GM12878 (cell line): ENCODE data around the gene CCDC169. TPM values are rescaled to one million over a fixed set of nuclear protein-coding genes. Genes with fewer than 3 reads are reported as not detected.

ENCODE experiments used
- ATAC-seq: fragments of 200-7000 bp; cut with Tn5 transposase; 3 replicates; pipeline ENCODE4 v1.9.1; 2020; ENCODE audit warnings: mild to moderate bottlenecking, moderate library complexity
- BruUV-seq: library from RNA; stranded (reverse); fragments of 400-500 nt; replicated peaks from 2 replicates; lab custom pipeline; 2021; lab: Mats Ljungman, UMichigan
- CTCF ChIA-PET: fragments of 300-600 bp; sonication (Branson Sonifier 250); formaldehyde crosslinking; extraction: SDS; loops from one replicate; lab custom pipeline; 2021; ENCODE audit warnings: inconsistent platforms; lab: Yijun Ruan, JAX
- POLR2A ChIA-PET: fragments of 350-600 bp; formaldehyde crosslinking; extraction: SDS; loops from one replicate; lab custom pipeline; 2021; ENCODE audit warnings: inconsistent platforms; lab: Charles Lee
- RAD21 ChIA-PET: fragments of 300-600 bp; sonication (Branson Sonifier 250); formaldehyde crosslinking; loops from one replicate; lab custom pipeline; 2023; ENCODE audit warnings: antibody characterized with exemption; ENCODE audit not compliant: unreplicated experiment; lab: Charles Lee
- SMC1A ChIA-PET: fragments of 300-600 bp; sonication (Branson Sonifier 250); formaldehyde crosslinking; loops from one replicate; lab custom pipeline; 2023; ENCODE audit not compliant: unreplicated experiment, uncharacterized antibody; lab: Charles Lee
- DNase-seq: peaks from one replicate; pipeline ENCODE4 v3.0.0-alpha.2; 2011; ENCODE audit warnings: low read depth, low spot score
- FAIRE-seq: peaks from 3 replicates; lab custom pipeline; 2011; peaks lifted over from hg19 to GRCh38; lab: Jason Lieb, UNC
- H2AFZ ChIP-seq: 2 replicates; pipeline ENCODE4 v1.6.0; 2011; ENCODE audit warnings: low read depth, low read length, control low read depth; ENCODE audit not compliant: control insufficient read depth
- H3K27ac ChIP-seq: 2 replicates; pipeline ENCODE4 v1.5.1; 2011; ENCODE audit warnings: control low read depth; ENCODE audit not compliant: control insufficient read depth, insufficient read depth
- H3K27me3 ChIP-seq, 2 experiments: replicated peaks in 1 of 2; 2 replicates each; pipeline versions ENCODE4 v1.6.0 to v1.6.1; 2011; ENCODE audit warnings: low read length in 1 of 2; ENCODE audit not compliant: control insufficient read depth in 2 of 2, insufficient read depth in 2 of 2
- H3K36me3 ChIP-seq, 2 experiments: 2 replicates each; pipeline ENCODE4 v1.5.1; 2011; ENCODE audit warnings: low read length in 1 of 2; ENCODE audit not compliant: control insufficient read depth in 2 of 2, insufficient read depth in 2 of 2
- H3K4me1 ChIP-seq: 2 replicates; pipeline ENCODE4 v1.6.1; 2011; ENCODE audit warnings: mild to moderate bottlenecking, low read length, moderate library complexity, mixed read lengths; ENCODE audit not compliant: control insufficient read depth, insufficient read depth
- H3K4me2 ChIP-seq: 2 replicates; pipeline ENCODE4 v1.6.0; 2011; ENCODE audit warnings: control low read depth; ENCODE audit not compliant: control insufficient read depth, insufficient read depth
- H3K4me3 ChIP-seq: fragments of 200-600 bp; sonication (generic); 2 replicates; pipeline ENCODE4 v1.5.1; 2016
- H3K79me2 ChIP-seq: 2 replicates; pipeline ENCODE4 v1.6.0; 2011; ENCODE audit warnings: low read length; ENCODE audit not compliant: control insufficient read depth, insufficient read depth
- H3K9ac ChIP-seq: 2 replicates; pipeline ENCODE4 v1.8.0; 2011; ENCODE audit warnings: low read length, control low read depth, mixed read lengths; ENCODE audit not compliant: control insufficient read depth, insufficient read depth
- H3K9me3 ChIP-seq: replicated peaks from 3 replicates; pipeline ENCODE4 v1.5.1; 2011; ENCODE audit warnings: mild to moderate bottlenecking, low read length; ENCODE audit not compliant: control insufficient read depth, insufficient read depth
- H4K20me1 ChIP-seq: 2 replicates; pipeline ENCODE4 v1.6.0; 2011; ENCODE audit not compliant: control insufficient read depth, insufficient read depth
- BACH1 ChIP-seq: fragments of 450-650 bp; IDR thresholded peaks from 2 replicates; pipeline ENCODE4 v1.6.1; 2017; ENCODE audit warnings: mild to moderate bottlenecking, borderline replicate concordance
- BCL11A ChIP-seq: IDR thresholded peaks from 2 replicates; pipeline ENCODE4 v1.6.1; 2011; ENCODE audit warnings: low read depth, low read length
- BMI1 ChIP-seq: fragments of 450-650 bp; IDR thresholded peaks from 2 replicates; pipeline ENCODE4 v1.6.1; 2016; ENCODE audit warnings: mild to moderate bottlenecking, moderate library complexity, borderline replicate concordance
- CHD4 ChIP-seq: fragments of 200-600 bp; sonication (generic); IDR thresholded peaks from 2 replicates; pipeline ENCODE4 v1.6.1; 2016; ENCODE audit warnings: mild to moderate bottlenecking
- HDAC6 ChIP-seq: fragments of 200-600 bp; sonication (generic); IDR thresholded peaks from one replicate; pipeline ENCODE4 v1.8.0; 2017; ENCODE audit warnings: antibody characterized with exemption; ENCODE audit not compliant: unreplicated experiment
- IKZF1 ChIP-seq: fragments of 450-650 bp; conservative IDR thresholded peaks from 2 replicates; pipeline ENCODE4 v1.6.1; 2017; ENCODE audit warnings: antibody characterized with exemption, mild to moderate bottlenecking
- JUNB ChIP-seq: IDR thresholded peaks from 2 replicates; pipeline ENCODE4 v1.6.1; 2016; ENCODE audit warnings: antibody characterized with exemption, mild to moderate bottlenecking
- KAT2A ChIP-seq: conservative IDR thresholded peaks from 2 replicates; pipeline ENCODE4 v1.6.1; 2011; ENCODE audit warnings: low read depth, low read length; ENCODE audit not compliant: control insufficient read depth
- MTA3 ChIP-seq: IDR thresholded peaks from 2 replicates; pipeline ENCODE4 v1.6.1; 2012; ENCODE audit warnings: low read length, inconsistent platforms, borderline replicate concordance
- NBN ChIP-seq: fragments of 450-650 bp; IDR thresholded peaks from 2 replicates; pipeline ENCODE4 v1.6.1; 2016
- NR2F1 ChIP-seq: fragments of 450-650 bp; conservative IDR thresholded peaks from 2 replicates; pipeline ENCODE4 v1.6.1; 2017; ENCODE audit warnings: mild to moderate bottlenecking
- NRF1 ChIP-seq: conservative IDR thresholded peaks from 2 replicates; pipeline ENCODE4 v1.6.1; 2011; ENCODE audit warnings: mild to moderate bottlenecking, low read depth, low read length, improper control_type of control experiment
- POLR2A ChIP-seq: IDR thresholded peaks from 2 replicates; pipeline ENCODE4 v1.6.1; 2011; ENCODE audit warnings: low read depth, mild to moderate bottlenecking, low read length
- RAD21 ChIP-seq: IDR thresholded peaks from 2 replicates; pipeline ENCODE4 v1.6.1; 2011; ENCODE audit warnings: mild to moderate bottlenecking, low read depth, low read length, moderate library complexity; ENCODE audit not compliant: insufficient read depth
- RUNX3 ChIP-seq: IDR thresholded peaks from 2 replicates; pipeline ENCODE4 v1.6.1; 2012; ENCODE audit warnings: low read length, inconsistent platforms
- TAF1 ChIP-seq: IDR thresholded peaks from 2 replicates; pipeline ENCODE4 v1.6.1; 2011; ENCODE audit warnings: mild to moderate bottlenecking, low read depth, low read length, borderline replicate concordance
- TCF12 ChIP-seq: IDR thresholded peaks from 2 replicates; pipeline ENCODE4 v1.6.1; 2011; ENCODE audit warnings: low read depth, mild to moderate bottlenecking, low read length
- WRNIP1 ChIP-seq: IDR thresholded peaks from 2 replicates; pipeline ENCODE4 v1.6.1; 2011; ENCODE audit warnings: low read depth, low read length, improper control_type of control experiment, borderline replicate concordance
- ZSCAN29 ChIP-seq: fragments of 450-650 bp; IDR thresholded peaks from 2 replicates; pipeline ENCODE4 v1.6.1; 2017; ENCODE audit warnings: mild to moderate bottlenecking, moderate library complexity
- ZZZ3 ChIP-seq: IDR thresholded peaks from 2 replicates; pipeline ENCODE4 v1.6.1; 2011; ENCODE audit warnings: low read depth; ENCODE audit not compliant: control insufficient read depth, insufficient read length
- WGBS: methylation state at CpG from one replicate; pipeline ENCODE4 v1.1.6; 2016; ENCODE audit warnings: low lambda C conversion rate; ENCODE audit not compliant: insufficient replicate concordance, insufficient coverage; ENCODE audit errors: missing lambda C conversion rate; 5-methylcytosine and 5-hydroxymethylcytosine counted together
- in situ Hi-C: fragments of 300-500 bp; cut with MboI; formaldehyde crosslinking; loops from 9 replicates; pipeline ENCODE4 v1.14.3; 2018; ENCODE audit warnings: mixed read lengths
- intact Hi-C: fragments of 100-400 bp; cut with micrococcal nuclease; formaldehyde crosslinking; loops from one replicate; pipeline ENCODE4 v1.14.2; 2022; ENCODE audit not compliant: unreplicated experiment
- polyA plus RNA-seq, 11 experiments: library from polyadenylated mRNA; depleted of rRNA in 4 of 11; unstranded in 6 of 11; stranded (reverse) in 5 of 11; fragments of >200 nt; fragmentation: Nextera tagmentation in 4 of 11; fragmentation: Illumina TruSeq in 1 of 11; extraction: Ambion mirVana in 4 of 11; extraction: Trizol in 1 of 11; gene quantifications; 1 replicate in 1 of 11; 2 replicates in 10 of 11; pipeline versions ENCODE4 v1.2.1 to v1.2.3, GENCODE V29; 2011 to 2016; ENCODE audit warnings: inconsistent platforms in 2 of 11, missing spikeins in 2 of 11, low read depth in 1 of 11
- total RNA-seq, 4 experiments: library from RNA; depleted of rRNA in 3 of 4; stranded (reverse); fragments of >200 nt in 3 of 4; fragmentation: Illumina TruSeq in 1 of 4; extraction: Trizol in 1 of 4; gene quantifications; 2 replicates each; pipeline versions ENCODE4 v1.2.1 to v1.2.3, GENCODE V29; 2013 to 2021
- TF ChIP-seq, protein P1 (sequence below): fragments of 450-650 bp; conservative IDR thresholded peaks from 2 replicates; pipeline ENCODE4 v1.6.1; 2017; ENCODE audit warnings: mild to moderate bottlenecking, moderate library complexity

Gene CCDC169
- total and polyA plus RNA-seq, 10 of the 15 experiments (the other 5 are each of a cell fraction or from before 2014, with no cell fraction given), result 0.13 to 1.4 (median 0.24) TPM; not detected in 4

DNA sequence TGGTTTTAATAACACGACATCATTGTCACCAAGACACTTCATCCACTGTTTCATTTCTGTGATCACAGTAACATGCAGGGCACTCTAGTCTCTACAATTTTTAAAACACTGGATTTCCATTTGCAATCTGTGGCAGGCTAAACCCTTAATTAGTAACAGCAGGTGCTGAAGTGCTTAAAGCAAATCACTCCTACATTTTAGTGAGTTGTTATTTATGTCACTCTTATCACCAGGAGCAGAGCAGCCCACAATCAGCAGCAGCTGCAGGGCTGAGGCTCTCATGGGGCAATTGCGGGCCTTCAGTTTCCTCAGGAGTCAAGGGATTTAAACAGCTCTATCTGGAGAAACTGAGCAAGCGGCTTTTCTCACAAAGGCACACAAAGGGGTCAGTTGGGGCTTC is 84.8 kb downstream of the CCDC169 start:
- DNase-seq (no peak), ATAC-seq (no peak), FAIRE-seq (no peak)
- in situ Hi-C loops, result no loop called here
- Histone ChIP-seq H3K9me3 (no peaks in the 10 kb centered on the region; the same call in 2 of the 3 replicates), H3K4me3 (no peak overlapping the region), H3K36me3 (no peaks in the 10 kb centered on the region), H3K27me3 (no peaks in the 10 kb centered on the region; a peak in 1 of 4 replicates), H3K4me2 (no peak overlapping the region), H3K27ac (no peak overlapping the region), H3K79me2 (no peaks in the 10 kb centered on the region), H4K20me1 (no peaks in the 10 kb centered on the region), H3K9ac (no peak overlapping the region), H2AFZ (no peak overlapping the region), H3K4me1 (no peaks in the 10 kb centered on the region)
- CTCF ChIA-PET, result interaction anchor here (1.4 kb wide), 1 partner anchor 16 kb away, joined by 3 read pairs; no protein-coding TSS in a partner anchor
- POLR2A ChIA-PET, result no interaction called here
- no TSS peak for BruUV-seq
- RAD21 ChIA-PET, result no interaction called here
- TF ChIP-seq JUNB, result no peak
- TF ChIP-seq IKZF1, result no peak
- TF ChIP-seq RAD21, result no peak
- no peak for TF ChIP-seq NBN
- TF ChIP-seq, protein P1, sequence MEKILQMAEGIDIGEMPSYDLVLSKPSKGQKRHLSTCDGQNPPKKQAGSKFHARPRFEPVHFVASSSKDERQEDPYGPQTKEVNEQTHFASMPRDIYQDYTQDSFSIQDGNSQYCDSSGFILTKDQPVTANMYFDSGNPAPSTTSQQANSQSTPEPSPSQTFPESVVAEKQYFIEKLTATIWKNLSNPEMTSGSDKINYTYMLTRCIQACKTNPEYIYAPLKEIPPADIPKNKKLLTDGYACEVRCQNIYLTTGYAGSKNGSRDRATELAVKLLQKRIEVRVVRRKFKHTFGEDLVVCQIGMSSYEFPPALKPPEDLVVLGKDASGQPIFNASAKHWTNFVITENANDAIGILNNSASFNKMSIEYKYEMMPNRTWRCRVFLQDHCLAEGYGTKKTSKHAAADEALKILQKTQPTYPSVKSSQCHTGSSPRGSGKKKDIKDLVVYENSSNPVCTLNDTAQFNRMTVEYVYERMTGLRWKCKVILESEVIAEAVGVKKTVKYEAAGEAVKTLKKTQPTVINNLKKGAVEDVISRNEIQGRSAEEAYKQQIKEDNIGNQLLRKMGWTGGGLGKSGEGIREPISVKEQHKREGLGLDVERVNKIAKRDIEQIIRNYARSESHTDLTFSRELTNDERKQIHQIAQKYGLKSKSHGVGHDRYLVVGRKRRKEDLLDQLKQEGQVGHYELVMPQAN, result no peak
- WGBS, result 4% methylated on average over 3 of the region's 3 CpGs
- intact Hi-C loops, result no loop called here
- SMC1A ChIA-PET, result interaction anchor here (1.0 kb wide), 1 partner anchor 9 kb away, joined by 3 read pairs; no protein-coding TSS in a partner anchor

- ATAC-seq (no peak), FAIRE-seq (no peak), DNase-seq (no peak)
- H3K27ac ChIP-seq, result no peak overlapping the region
- POLR2A ChIA-PET, result no interaction called here
- H3K4me1 ChIP-seq, result no peaks in the 10 kb centered on the region
- RAD21 ChIA-PET, result no interaction called here
- H3K9ac ChIP-seq, result no peak overlapping the region
- no peak overlapping the region for H3K4me2 ChIP-seq
- in situ Hi-C loops, result no loop called here
- intact Hi-C loops, result no loop called here
- no peaks in the 10 kb centered on the region for H3K36me3 ChIP-seq
- SMC1A ChIA-PET, result no interaction called here
- no peaks in the 10 kb centered on the region; the same call in 2 of the 3 replicates for H3K9me3 ChIP-seq
- H3K4me3 ChIP-seq, result no peak overlapping the region
- H3K79me2 ChIP-seq, result no peaks in the 10 kb centered on the region
- H3K27me3 ChIP-seq, result no peaks in the 10 kb centered on the region; a peak in 1 of 4 replicates
- H2AFZ ChIP-seq, result no peak overlapping the region
- H4K20me1 ChIP-seq, result no peaks in the 10 kb centered on the region
- no TSS peak for BruUV-seq
- CTCF ChIA-PET, result no interaction called here
- WGBS, result 6% methylated on average over 4 of the region's 4 CpGs
- TF ChIP-seq NR2F1 (no peak), TCF12 (no peak), MTA3 (no peak), TAF1 (no peak), BACH1 (no peak), ZSCAN29 (no peak), RUNX3 (no peak), NBN (no peak), CHD4 (no peak), ZZZ3 (no peak), POLR2A (no peak), WRNIP1 (no peak), KAT2A (no peak), BCL11A (no peak), HDAC6 (no peak), NRF1 (no peak), BMI1 (no peak)
Measured at GRCh38 chr13:36211567-36211966, 86.0 kb downstream of the CCDC169 start.
